AG08395 (cell line): ENCODE data around the gene USP48.

Experiments
- DNase-seq: peaks from one replicate; pipeline ENCODE4 v3.0.0; 2012; ENCODE audit warnings: mixed read lengths, low spot score

Gene USP48

DNA sequence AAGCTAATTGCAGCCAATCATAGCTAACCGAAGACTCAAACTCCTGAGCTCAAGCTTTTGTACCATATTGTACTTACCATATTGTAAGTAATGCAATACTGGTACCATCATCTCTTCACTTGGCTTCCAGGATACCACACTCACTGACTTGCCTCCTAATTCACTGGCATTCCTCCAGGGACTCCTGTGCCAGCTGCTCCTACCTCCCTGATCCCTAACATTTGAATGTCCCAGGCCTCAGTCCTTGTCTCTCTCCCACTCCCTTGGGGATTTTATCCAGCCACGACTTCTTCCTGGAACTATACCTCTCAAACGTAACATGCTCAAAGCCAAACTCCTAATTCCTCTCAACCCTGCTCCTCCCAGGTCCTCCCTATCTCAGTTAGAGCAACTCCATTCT, 33.8 kb downstream of the USP48 start:
- no peak for DNase-seq

GRCh38 chr1:21743476-21743875, 39.5 kb downstream of the USP48 start:
- no peak for DNase-seq

GRCh38 chr1:21742578-21742977, 40.4 kb downstream of the USP48 start:
- DNase-seq, result no peak

- DNase-seq, result no peak
Measured at GRCh38 chr1:21741206-21741605, 41.7 kb downstream of the USP48 start.

- DNase-seq, result no peak
Measured at GRCh38 chr1:21736876-21737275, 46.1 kb downstream of the USP48 start.

DNA sequence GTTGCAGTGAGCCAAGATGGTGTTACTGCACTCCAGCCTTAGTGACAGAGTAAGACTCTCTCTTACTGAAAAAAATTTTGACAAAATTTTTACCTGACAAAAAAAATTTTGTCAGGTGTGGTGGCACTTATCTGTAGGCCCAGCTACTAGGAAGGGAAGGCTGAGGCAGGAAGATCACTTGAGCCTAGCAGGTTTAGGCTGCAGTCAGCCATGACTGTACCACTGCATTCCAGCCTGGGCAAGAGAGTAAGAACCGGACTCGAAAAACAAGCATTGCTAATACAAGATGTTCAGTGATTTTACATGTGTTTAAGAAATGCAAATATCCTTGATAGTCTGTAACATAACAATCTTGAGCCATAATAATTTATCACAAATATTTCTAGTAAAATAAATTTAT, 46.9 kb downstream of the USP48 start:
- no peak for DNase-seq

- peak; percentile 3 for DNase-seq
Measured at GRCh38 chr1:21734526-21734925, 48.4 kb downstream of the USP48 start.

GRCh38 chr1:21732664-21733063, 50.3 kb downstream of the USP48 start:
- no peak for DNase-seq

GRCh38 chr1:21725748-21726392, 57.1 kb downstream of the USP48 start:
- no peak for DNase-seq

- no peak for DNase-seq
Measured at GRCh38 chr1:21724570-21724969, 58.4 kb downstream of the USP48 start.

- DNase-seq, result no peak
Measured at GRCh38 chr1:21724098-21724497, 58.9 kb downstream of the USP48 start.

GRCh38 chr1:21721295-21721985, 61.5 kb downstream of the USP48 start:
- DNase-seq, result no peak

DNA sequence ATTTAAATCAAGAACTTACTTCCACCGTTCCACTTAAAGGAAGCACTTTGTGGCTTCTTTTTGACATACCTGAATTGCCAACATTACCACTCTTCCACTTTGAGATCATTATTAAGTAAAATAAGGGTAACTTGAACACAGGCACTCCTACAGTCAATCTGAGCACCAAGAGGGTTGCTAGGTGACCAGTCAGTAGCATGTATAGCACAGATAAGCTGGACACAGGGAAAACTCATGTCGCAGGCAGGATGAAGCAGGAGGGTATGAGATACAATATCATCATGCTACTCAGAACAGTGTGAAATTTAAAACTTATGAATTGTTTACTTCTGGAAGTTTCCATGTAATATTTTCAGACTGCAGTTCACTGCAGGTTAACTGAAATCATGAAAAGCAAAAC, 66.8 kb downstream of the USP48 start:
- DNase-seq, result no peak

GRCh38 chr1:21707891-21708290, 75.1 kb downstream of the USP48 start:
- DNase-seq, result no peak

DNA sequence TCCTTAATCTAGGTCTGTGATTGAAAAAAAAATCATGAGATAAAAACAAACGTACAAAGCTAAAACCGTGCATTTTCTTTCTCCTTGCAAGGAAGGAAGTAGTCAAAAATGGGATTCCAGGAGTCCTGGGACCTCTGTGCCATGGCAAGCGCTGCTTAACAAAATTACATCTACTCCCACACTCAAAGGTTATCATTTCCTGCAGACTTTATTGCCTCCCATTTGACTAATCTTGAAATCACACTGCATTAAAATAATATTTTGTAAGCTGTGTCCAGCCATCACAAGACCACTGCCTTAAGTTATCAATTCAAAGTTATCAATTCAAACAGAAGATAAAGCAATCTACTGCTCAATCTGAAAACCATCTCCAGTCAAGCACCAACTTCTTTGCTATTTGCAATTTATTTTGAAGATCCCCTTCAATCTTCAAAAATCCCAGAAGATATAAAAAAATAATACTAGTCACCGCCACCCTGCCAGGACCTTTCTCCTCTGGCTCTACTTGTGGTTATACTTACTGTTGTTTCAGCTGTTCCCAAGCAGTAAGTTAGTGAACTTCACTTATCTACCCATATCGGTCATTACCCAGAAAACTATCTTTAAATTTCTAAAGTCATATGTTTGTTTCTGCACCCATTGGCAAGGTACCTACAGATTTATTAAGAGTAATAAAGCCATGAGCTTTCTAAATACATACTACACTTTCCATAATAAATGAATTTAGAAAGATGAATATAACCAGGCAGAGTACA, 75.7 kb downstream of the USP48 start:
- DNase-seq, result no peak

DNA sequence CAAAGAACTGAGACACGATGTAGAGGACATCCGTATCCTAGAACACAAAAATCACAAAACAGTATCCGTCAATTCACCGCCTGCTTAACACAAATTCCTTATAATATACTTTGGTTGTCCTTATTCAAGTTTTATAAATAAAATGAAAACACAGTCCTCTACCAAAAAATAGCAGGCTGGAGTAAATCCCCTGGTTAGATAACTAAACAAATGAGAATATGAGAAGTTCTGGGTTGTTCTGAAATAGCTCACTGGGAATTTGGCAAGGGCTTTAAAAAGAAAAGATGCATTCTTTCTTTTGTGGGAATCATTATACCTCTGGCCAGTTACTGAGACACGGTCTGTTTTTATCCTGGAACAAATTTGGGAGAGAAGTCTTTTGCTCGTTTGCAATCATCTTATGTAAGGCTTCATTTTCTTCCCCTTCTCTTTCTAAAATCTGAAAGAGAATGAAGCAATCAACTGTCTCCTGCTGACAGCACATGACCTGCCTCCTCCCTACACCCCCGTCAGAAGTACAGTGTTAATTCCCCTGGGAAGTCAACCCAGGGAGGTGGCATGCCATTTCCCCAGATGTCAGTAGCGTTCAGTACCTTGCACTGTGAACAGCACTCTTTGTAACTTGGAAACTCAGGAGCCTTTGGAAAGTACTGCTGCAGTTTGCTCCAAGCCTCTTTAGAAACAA, 76.7 kb downstream of the USP48 start:
- peak; percentile 25 for DNase-seq

- DNase-seq, result no peak
Measured at GRCh38 chr1:21705303-21705980, 77.5 kb downstream of the USP48 start.

GRCh38 chr1:21704145-21704544, 78.8 kb downstream of the USP48 start:
- DNase-seq, result no peak

- peak; percentile 41 for DNase-seq
Measured at GRCh38 chr1:21703318-21703963, 79.5 kb downstream of the USP48 start.

DNA sequence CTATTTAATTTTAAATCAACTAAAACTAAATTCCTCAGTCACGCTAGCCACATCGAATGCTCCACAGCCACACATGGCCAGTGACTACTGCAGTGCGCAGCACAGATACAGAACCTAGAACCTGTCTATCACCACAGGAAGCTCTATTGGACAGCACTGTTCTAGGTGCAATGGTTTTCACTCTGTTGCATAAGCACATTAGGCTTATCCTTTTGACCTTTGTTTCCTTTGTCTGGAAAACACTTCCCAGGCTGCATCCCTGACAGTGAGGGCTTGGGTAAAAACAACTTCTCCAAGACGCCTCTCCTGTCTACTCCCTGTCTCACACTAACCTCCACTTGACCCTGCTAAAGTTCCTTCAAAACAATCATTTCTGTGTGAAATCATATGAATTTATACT, 80.2 kb downstream of the USP48 start:
- no peak for DNase-seq

DNA sequence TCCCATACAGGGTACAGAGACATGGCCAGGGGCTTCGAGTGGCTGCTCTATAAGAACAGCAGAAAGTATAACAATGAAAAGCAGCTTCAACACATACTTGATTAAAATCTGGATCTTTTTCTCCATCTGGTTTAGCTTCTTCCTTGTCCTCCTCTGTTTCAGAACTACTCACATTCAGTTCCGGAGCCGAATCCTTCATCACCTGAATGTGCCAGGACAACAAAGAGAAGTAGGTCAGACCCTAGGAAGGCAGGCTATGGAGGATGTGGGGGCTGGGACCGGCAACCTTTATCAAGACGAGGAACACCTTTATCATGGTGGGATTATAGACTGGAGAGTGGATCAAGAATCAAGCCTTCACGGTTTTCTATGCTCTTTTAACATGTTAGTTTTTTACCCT, 81.5 kb downstream of the USP48 start:
- no peak for DNase-seq

GRCh38 chr1:21700094-21700493, 82.9 kb downstream of the USP48 start:
- DNase-seq, result no peak
